GM03348 (cell line): ENCODE data around the gene DUSP3.
A peak's percentile ranks its signal among the peaks of the same experiment; 100 is the strongest.

Experiments used
- DNase-seq: peaks from one replicate; pipeline ENCODE4 v3.0.0; 2012; ENCODE audit warnings: low spot score

DUSP3 gene

DNA sequence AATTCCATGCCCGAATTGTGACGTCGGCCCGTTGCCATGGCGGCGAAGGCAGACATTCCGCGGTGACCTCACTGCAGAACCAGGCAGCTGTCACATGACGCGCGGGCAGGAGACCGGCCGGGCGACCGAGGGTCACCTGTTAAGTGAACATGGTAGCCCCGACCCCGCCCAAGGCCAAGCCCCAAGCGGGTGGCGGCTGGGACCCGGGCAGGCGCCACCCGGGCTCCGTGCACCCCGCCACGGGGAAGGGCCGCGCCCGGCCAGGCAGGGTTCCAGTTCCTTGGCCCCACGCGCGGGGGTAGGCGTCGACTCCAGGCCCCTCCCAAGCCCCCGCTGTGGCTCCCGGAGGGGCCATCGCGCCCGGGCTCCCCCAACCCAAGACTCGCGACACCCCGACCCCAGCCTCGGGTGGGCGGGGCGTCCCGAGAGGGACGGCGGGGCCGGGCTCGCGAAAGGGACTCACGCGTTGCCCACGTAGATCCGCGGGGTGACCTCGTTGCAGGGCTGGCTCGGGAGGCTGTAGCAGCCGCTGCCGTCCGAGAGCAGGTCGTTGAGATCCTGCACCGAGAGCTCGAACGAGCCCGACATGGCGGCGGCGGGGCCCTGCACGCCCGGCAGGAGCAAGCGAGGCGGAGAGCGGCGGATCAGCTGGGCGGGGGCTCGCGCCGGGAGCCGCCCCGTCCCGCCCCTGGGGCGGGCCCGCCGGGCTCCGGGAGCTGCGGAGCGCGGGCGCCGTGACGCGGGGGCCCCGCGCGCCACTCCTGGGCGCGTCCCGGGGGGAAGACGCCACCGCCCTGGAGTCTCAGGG lies at the start of gene DUSP3:
Gene DUSP3 (minus strand): TSS at position 641 of the 808 bp plus-strand sequence. CDS start 53 bp downstream, at position 588.
- DNase-seq = peak; percentile 98

DNA sequence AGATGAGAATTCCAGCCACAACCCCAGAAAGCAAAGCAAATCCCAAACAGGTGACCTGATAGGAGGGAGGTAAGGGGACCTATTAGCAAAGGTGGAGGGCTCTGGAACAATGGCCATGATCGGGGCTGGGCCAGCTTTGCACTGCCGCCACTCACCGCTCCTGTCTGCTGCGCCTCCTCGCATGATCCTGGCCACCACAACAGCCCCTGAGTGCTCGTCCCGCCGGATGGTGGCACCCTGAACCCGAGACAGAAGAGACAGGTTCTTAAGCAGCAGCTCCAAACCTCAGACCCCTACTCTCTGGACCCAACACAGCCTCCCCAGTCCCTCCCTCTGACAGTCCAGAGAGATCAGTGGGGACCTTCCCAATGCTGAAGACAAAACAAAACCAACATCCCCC lies 48.8 kb upstream of the DUSP3 start:
- DNase-seq = no peak

DNA sequence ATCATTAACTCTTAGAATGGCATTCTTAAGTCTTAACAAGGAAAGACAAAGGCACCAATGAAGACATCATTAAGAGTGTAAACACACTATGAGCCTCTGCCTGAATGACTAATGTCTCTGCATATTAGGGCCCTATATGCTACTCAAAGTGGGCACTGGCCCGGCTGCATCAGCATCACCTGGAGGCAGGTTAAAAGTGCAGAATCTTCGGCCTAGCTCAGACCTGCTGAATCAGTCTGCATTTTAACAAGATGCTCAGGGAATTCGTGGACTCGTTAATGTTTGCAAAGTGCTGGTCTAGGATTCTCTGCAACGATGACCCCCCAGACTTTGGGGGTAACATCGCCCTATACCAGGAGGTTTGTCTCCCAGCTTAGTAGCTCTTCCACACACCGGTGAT lies 47.4 kb upstream of the DUSP3 start:
- DNase-seq = no peak

DNA sequence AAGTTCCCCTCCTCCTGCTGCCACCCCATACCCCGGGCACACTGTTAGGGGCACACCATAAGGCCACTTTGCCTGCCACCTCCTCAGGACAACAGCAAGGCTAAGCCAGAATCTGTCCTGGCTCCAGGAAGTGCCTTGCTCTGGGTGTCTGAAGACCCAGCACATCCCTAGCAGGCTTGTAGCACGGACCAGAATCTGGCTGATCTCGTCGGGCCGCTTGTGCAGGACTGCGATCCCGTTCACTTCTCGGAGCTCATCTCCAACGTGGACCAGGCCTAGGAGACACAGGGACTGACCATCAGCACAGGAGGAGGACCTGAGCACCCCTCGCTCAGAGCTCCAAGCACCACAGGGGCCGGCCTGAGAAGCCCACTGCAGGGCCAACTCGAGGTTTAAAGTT lies 46.8 kb upstream of the DUSP3 start:
- no peak for DNase-seq

DNA sequence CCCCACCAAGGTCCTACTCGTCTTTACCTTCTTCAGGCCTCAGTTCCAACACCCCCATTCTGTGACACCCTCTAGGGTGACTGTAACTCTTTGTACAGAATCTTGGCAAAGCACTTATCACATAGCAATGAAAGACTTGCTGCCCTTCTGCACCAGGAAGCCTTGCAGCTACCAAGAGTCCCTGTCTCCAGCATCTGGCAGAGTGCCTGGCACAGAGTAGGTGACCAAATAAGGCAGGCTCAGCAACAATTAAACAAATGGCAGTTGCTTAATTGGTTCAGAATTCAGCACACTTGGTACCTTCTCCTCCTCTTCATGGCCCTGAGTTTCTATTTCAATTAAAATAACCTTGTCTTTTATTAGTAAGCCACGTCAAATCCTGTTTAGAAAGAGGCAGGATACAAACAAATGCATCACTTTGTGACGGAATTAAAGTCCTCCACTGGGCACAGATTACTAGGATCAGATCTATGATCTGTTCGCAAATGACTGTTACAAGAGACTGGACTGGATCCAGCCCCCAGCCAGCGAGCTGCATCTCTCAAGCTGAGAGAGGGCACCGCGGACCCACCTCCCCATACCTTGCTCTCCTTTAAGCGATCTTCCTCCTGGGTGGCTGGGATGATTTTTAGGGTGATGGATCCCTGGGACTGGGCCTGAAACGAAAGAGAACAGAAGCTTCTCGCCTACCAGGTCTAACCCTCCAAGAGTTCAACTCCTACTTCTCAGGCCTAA lies 44.7 kb upstream of the DUSP3 start:
- DNase-seq = no peak

DNA sequence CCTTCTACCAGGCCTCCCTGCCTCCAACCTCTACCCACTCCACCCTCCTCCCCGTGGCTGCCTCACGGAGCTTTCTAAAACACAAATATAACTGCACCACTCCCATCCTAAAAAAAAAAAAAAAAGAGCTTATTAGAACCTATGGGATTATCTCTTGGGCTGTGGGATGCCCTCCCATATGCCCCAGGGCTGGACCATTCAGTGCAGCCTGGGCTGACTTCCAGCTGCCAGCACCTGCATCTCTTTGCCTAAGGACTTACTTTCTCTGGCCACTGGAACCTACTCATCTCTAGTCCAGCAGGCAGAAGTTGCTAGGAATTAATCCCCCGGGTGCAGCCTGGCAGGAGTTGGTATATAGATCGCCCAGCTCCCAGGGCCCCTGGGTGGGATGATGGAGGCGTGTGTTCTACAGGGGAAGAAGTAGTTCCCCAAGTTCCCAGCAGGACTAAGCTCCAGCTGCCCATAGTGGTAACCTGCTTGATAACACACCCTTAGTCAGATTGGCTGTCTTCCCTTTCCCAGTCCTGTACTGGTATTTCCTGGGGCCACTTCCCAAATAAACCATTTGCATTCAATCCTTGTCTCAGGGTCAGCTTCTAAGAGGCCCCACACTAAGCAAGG lies 43.9 kb upstream of the DUSP3 start:
- DNase-seq = no peak

DNA sequence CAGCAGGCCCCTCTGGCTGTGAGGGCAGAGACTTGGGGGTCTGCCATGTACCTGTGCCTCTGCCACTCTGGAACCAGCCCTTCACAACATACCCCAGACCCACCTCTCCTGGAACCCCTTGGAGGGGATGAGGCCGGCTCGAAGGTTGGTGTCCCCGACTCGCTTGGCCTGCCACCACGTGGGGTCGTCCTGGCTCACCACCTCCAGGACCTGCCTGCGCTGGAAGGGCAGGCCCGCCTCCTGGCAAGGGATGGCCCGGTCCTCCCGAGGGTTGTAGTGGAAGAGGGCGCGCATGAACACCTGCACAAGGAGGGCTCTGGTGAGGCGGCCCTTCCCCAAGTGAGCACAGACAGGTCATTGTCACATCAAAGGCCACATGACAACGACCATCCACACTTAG lies 42.0 kb upstream of the DUSP3 start:
- no peak for DNase-seq

DNA sequence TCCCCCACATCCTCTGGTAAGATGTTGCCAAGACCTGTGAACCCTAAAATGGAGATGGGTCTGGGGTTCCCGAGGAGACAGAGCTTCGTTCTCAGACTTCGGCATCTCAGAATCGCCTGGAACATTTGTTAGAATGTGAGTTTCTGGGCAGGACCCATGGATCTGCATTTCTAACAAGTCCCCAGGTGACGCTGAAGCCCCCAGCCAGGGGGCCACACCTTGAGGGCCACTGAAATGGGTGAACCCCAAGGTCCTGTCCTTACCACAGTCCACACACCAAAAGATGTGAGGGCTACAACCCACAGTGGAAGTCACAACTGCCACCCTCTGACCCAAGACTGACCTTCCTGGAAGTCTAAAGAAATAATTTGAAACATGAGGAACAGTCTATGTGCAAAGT lies 40.2 kb upstream of the DUSP3 start:
- no peak for DNase-seq

DNA sequence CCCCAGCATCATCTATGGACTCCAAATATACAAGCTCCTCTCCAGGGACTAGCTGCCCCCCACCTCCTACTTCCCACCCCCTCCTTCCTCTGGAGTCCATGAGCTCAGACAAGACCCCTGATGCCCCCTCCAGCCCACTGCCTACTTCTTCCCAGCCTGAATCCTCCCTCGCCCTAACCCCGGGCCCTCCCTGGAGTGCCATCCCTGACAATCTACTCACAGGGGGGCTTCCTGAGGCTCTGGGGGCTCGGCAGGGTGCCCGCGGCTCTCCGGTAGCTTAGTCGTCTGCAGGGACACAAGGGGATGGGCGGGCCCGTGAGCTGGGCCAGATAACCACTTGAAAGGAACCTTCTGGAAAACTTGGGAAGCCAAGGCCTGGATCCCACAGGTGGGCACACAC lies 39.0 kb upstream of the DUSP3 start:
- no peak for DNase-seq

DNA sequence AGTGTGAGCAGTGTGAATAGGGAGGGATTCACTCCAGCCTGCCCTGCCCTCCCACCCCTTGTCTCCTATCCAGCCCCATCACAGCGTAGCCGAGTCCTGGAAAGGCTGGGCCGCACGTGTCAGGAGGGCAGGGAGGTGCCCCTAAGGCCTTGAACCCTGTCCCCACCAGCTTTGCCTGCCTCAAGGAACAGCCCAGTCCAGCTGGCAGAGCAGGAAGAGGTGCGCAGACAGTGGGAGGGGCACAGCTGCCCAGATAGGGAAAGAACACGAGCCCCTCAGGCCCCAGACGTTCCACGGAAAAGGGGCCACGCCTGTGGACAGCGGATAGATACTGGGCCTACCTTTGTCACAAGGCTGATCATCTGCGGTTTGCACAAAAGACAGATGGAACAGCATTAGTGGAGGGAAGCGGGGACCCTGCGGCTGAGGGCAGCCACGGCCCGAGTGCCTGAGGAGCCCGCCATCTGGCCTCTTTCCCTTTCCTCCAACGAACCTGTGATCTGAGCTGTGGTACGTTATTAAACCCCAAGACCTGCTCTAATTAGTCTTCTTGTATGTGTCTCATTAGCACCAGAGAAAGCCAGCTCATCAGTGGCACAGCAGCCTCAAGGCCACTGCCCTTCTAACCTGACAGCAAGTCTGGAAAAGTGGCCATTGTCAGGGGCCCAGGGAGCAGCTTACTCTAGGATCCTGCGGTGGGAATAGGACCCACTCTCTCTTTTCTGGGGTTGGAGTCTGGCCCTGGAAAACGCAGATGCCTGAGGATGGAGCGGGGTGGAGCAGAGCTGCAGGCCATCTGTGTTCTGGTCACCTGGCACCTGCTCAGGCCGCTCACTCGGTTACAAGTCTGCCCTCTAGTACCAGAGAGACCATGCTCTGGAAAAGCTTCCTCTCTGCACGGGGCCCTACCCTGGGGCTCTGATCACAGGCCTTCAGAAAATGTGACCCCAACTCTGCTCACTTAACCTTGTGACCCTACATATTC lies 37.9 kb upstream of the DUSP3 start:
- DNase-seq = no peak

DNA sequence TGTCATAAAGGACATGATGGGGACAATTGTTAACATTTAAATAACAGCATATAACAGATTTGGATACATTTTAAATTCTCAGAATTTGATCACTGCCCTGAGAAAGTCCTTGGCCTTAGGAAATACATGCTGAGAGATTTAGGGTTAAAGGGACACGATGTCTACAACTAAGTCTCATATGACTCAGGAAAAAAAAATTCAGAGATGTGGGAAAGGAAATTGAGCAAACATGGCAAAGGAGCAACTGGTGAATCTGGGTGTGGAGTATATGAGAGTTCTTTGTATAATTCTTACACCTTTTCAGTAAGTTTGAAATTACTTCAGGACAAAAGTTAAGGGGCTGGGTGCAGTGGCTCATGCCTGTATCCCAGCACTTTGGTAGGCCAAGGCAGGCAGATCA lies 35.9 kb upstream of the DUSP3 start:
- DNase-seq = peak; percentile 83

DNA sequence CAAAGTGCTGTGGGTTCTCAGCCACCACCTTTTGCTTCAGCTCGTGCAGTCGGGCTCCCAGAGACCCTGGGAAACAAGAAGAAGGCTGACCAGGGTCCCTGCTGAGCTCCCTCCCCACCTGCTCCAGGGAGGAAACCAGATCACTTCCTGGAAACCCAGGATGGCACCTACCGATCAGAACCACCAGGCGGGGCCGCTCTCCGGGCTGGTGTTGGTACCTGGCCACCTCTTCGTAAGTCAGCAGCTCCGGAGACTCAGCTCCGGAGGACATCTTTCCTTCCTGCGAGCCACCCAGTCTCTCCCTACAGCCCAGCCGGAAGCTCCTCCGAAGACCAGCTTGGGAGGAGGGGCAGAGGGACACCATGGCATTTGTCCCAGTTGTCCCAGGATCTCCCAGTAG lies 35.2 kb upstream of the DUSP3 start:
- DNase-seq = no peak

DNA sequence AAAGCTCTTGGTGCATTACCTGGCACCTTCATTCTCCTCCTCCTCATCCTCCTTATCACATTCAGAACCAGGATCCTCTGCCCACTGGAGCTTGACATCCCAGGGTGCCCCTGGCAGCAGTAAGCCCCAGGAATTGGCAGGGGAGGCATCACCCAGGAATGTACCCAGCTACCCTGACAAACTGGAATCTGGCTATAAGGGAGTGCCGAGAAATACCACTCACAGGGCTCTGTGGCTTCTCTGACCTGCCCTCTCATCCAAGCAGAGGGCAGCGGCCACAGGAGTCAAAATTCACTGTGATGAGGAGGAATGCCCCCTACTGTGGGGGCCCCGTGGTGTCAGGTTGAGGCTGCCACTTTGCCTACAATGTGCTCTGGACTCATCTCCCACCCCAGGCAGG lies 34.6 kb upstream of the DUSP3 start:
- no peak for DNase-seq

DNA sequence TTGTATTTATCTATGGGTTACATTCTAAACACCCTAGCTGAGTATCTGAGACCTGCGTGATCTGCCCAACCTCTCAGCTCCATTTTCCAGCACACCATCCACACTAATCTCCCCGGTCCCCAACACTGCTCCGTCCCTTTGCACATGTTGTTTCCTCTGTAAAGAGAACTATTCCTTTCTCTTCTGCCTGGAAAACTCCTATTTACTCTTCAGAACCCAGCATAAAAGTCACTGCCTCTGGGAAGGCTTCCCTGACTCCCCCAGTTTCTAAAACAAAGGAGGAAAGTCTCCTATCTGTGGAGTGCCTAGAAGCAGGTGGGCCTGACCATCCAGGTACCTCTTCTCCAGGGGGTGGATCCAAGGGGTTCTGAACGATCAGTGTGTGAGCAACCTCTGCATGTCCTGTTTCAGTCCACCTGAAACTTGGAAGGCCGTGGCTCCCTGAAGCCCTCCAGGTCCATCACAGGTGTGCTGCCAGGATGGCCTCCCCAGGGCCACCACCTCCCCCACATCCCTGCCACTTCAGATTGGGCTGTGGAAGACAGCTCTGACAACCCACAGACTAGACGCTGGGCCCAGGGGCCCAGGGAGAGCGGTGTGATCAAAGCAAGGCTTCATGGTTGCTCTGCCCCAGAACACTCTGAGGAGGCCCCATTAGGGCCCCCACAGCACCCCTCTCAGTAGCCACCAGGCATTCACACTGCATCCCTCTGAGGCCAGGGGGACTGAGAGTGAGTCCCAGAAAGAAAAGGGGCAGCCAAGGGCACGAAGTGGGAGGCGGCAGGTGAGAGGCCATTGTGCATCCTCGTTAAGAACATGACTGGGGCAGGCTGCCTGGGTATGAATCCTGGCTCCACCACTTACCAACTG lies 33.9 kb upstream of the DUSP3 start:
- no peak for DNase-seq

DNA sequence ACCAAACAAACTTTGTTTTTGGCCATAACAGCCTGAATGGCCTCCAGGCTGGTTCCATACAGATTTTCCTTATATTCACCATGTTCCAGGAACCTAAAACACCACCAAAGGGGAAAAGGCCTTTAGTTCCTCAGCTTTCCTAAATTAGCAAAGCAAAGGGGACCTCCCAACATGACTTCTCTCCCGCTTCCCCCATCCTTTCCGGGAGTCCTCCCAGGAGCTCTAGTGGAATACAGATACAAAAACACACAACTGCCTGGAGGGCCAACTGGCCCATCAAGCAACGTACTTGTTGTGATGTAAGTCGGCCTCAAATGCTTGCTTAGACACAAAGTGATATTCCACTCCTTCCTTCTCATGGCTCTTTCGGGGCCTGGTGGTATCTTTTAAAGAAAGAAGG lies 32.0 kb upstream of the DUSP3 start:
- no peak for DNase-seq

DNA sequence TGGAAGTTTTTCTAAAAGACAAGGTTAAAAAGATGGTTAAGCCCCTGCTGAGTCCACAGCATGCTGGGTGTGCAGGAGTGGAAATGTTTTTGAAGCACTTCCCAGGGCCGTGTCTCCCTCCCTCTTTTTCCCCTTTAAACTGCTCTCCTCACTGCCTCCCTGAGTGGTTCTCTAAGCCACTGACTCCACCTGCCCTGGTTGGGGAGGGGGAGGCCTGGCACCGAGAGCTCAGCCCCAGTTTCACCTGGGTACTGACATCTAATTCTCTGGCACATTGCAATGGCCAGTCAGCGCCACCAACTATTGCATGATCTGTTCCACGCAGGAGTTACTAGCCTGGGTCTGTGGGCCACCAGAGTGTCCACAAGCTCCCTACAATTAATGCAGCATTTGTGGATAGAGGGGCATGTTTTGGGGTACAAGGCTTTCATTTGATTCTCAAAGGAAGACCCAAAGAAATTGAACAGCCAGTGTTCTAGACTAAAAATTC lies 31.5 kb upstream of the DUSP3 start:
- DNase-seq = no peak

DNA sequence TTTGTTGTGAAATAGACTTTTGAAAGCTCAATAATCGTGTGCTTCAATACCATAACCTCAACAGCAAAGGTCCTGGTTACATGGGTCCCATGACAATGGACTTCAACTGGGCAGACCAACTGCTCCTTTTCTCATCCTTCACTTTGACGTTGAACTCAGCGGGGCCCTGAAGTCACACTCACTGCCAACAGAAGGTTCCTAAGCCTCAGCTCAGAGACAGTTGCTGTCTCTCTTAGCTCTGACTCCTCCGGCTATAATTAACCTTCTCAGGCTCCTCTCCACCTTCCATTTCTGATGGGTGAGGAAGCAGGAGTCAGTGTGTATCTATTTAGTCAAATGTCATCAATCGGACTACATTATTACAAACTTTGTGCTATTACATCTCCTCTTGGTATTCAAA lies 30.3 kb upstream of the DUSP3 start:
- DNase-seq = no peak

DNA sequence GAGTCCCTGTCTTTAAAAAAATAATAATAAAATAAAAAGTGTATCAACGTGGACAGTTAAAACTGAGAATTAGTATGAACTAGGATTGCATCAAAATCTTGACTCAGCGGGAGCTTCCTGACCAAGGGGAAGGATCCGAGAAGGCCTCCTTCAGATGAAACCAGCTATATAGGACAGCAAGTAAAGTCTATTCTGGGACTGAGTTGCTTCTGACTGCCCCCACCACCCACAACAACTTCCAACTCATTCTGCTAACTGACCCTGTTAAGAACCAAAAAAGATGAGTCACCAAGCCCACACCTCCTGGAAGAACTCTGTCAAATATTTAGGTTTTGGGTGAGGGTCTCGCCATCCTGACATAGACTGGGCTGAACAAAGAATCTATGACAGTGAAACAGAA lies 29.3 kb upstream of the DUSP3 start:
- no peak for DNase-seq

DNA sequence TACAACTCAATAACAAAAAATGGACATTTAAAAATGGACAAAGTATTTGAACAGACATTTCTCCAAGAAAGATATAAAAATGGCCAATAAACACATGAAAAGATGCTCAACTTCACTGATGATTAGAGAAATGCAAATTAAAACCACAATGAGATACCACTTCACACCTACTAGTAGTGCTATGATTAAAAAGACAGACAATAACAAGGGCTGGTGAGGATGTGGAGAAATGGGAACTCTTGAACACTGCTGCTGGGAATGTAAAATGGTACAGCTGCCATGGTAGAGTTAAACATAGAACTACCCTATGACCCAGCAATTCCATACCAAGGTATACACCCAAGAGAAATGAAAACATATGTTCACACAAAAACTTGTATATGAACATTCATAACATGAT lies 26.3 kb upstream of the DUSP3 start:
- DNase-seq = no peak

DNA sequence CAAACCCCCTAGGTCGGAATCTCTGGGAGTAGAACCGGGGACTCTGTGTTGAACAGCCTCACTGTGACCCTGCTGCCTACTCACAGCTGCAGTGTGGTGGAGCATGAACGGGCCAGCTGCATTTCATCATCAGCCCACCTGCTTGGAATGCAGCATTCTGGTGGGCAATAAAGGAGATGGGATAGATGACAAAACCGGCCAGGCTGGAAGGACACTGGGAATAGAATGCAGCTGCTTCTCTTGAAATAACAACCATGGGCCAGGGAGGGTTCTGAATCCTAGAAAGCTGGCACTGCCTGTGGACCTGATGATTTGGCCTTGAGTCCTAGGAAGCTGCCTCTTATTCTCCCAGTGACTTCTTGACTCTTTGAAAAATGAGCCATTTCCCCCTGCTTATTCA lies 25.0 kb upstream of the DUSP3 start:
- DNase-seq = peak; percentile 29

DNA sequence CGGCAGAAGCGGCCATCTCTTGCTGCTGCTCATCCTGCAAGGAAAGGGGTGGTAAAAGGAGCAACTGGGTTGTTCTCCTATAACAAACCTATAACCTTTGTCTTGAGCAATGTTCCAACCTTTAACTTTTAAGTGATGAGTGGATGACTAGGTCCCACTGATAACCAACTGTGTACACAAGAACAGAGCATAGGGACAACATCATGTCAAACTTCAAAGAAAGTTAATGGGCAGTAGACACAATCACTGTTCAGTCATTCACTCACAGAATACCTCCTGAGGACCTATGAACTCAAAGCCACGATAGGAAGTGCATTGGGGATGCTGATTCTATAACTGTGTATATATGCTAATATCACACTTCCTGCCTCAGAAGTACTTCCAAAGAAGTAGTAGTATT lies 23.1 kb upstream of the DUSP3 start:
- no peak for DNase-seq
